Stomach (tissue), 4 donors: ENCODE measurements around the gene RPL26.

Experiments used
- EP300 ChIP-seq: sonication (generic); formaldehyde crosslinking; IDR thresholded peaks from one replicate; pipeline ENCODE4 v1.6.1; 2017; ENCODE audit warnings: antibody characterized with exemption
- POLR2A ChIP-seq, 4 donors: fragments of 450-650 bp; IDR thresholded peaks; one replicate each; pipeline ENCODE4 v1.6.1; 2016; ENCODE audit warnings: antibody characterized with exemption in 4 of 4, control low read depth in 2 of 4, mild to moderate bottlenecking in 1 of 4, moderate library complexity in 1 of 4
- POLR2AphosphoS5 ChIP-seq, 3 donors: sonication (generic); formaldehyde crosslinking; IDR thresholded peaks; one replicate each; pipeline ENCODE4 v1.6.1; 2016; ENCODE audit warnings: antibody characterized with exemption in 3 of 3
- TF ChIP-seq, protein P1 (sequence below), 7 experiments: fragments of 450-650 bp in 4 of 7; fragments of 200-600 bp in 3 of 7; sonication (generic) in 3 of 7; IDR thresholded peaks; one replicate each; pipeline ENCODE4 v1.5.1; 2016 to 2019; ENCODE audit warnings: antibody characterized with exemption in 7 of 7, control low read depth in 2 of 7, mild to moderate bottlenecking in 1 of 7

DNA sequence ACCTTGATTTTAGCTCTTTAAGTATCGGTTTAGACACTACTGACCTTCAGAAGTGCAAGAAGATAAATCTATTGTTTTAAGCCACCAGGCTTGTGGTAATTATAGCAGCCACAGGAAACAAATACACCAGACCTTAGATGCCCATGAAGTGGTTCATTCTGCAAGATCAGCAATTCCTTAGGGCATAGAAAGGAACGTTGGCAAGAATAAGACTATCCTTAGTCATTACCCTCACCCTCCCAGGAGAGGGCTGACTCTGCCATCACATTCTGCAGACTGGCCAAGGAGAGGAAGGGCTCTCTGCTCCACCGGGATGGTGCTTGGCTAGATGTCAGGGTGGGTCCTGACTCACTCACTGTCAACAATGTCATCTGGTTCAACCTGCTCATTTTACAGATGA lies 38.6 kb upstream of the RPL26 start:
- TF ChIP-seq, protein P1, sequence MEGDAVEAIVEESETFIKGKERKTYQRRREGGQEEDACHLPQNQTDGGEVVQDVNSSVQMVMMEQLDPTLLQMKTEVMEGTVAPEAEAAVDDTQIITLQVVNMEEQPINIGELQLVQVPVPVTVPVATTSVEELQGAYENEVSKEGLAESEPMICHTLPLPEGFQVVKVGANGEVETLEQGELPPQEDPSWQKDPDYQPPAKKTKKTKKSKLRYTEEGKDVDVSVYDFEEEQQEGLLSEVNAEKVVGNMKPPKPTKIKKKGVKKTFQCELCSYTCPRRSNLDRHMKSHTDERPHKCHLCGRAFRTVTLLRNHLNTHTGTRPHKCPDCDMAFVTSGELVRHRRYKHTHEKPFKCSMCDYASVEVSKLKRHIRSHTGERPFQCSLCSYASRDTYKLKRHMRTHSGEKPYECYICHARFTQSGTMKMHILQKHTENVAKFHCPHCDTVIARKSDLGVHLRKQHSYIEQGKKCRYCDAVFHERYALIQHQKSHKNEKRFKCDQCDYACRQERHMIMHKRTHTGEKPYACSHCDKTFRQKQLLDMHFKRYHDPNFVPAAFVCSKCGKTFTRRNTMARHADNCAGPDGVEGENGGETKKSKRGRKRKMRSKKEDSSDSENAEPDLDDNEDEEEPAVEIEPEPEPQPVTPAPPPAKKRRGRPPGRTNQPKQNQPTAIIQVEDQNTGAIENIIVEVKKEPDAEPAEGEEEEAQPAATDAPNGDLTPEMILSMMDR (IDR thresholded peaks at IDR 0.05) = no peak
- no peak for TF ChIP-seq POLR2A (IDR thresholded peaks at IDR 0.05)
- TF ChIP-seq POLR2AphosphoS5 (IDR thresholded peaks at IDR 0.05) = no peak
- TF ChIP-seq EP300 = no peak
